ENCODE data around the gene SYT6.

SYT6 gene

DNA sequence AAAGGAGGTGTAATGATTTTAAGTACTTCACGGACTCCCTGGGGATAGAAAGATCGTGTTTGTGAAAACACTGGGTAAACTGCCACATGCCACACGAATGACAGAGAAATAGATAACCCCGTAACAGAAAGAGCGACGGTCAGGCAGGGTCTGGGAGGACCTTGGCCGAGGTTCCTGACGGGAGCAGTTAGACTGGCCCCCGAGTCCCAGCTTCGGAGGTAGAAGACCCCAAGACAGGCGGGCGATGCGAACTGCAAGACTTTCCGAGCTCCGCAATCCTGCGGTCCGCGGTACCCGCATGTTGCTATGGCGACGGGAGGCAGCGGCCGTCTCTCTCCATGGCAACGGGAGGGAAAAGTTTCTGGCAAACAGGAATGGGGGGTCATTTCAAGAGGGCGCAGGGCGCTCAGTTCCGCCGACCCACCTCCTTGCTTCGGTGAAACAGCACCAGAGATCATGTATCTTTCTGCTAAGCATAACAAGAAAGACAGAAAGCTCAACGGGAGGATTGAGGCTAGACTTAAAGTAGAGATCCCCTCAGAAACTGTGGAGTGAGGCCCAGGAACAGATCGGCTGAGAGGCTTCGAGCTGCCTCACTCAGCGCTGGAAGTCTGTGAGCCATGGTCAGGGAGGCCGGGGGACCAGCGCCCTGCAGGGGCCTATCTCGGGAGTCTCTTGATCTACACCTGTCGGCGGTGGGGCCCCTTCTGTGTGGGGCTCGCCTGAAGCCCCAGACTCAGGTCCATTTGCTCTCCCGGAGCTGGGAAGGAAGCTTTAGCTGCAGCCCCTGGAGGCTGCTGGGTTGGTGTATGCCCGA, 685 bp upstream of the SYT6 start:
- no peak for DNase-seq (ENCODE audit: low spot score)

DNA sequence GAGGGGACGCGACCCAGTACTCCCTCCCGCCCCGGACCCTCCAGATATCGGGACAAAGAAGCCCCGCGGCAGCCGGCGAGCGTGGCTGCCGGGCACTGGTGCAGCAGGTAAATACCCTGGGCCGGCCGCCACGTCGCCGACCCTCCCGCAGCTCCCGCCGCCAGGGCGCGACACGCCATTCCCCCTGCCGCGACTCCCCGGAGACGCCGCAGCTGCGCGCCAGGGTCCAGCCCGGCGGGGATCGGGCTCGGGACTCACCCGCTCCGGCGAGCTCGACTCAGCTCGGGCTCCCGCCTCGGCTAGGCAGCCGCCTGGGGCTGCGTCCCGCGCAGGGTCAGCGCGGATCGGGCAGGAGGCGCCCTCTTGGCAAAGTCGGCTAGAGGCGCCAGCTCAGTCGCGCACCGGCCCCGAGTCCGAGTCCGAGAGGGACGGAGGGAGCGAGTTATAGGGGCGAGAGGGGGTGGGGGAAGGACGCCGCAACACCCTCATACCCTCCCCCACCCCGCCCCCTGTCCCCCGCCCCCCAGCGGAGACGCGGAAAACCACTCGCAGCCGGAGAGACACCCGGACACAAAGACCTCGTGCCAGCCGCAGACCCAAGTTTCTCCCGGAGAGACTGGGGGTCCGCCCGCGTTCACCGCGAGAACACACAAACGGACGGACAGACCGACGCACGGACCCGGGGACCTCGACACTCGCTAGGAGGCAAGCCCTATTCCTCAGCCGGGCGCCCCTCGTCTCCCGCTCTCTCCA, 985 bp downstream of the SYT6 start:
- peak; percentile 51 for DNase-seq (ENCODE audit: low spot score)

DNA sequence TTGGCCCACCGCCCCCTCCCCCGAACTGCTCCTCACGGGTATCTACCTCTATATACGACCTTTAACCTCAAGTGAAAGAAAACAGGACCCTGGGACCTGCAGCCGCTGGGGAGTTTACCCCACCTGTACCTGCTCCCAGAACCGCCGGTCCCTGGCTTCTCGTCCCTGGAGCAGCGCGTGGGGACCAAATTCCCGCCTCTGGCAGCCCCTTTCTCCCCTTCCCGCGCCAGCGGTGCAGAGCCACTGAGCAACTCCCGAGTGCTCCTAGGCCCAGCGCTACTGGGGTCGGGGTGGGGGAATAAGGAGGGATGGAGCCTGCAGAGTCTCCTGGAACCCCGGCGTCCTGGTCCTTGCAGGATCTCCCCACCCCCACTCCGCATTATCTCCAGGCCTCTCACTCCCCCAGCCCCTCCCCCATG, 1.6 kb downstream of the SYT6 start:
- DNase-seq (ENCODE audit: low spot score), result no peak

DNA sequence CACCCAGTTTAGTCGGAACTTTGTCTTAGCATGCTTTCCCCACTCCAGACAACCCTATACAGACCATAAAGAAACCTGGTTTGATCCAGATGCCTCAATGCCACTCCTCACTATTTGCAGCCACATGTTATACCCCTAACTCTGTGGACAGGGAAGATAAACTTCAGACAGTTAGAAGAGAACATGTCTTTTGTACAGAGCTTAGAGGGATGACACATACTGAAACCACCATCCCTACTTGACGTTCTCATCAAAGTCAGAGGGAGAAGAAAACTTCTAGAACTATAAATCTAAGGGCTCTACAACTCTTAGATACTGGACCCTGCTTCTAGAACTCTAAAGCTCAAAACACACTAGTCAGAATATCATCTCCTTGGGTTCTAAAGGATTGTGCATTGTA, 3.7 kb downstream of the SYT6 start:
- no peak for DNase-seq (ENCODE audit: low spot score)

DNA sequence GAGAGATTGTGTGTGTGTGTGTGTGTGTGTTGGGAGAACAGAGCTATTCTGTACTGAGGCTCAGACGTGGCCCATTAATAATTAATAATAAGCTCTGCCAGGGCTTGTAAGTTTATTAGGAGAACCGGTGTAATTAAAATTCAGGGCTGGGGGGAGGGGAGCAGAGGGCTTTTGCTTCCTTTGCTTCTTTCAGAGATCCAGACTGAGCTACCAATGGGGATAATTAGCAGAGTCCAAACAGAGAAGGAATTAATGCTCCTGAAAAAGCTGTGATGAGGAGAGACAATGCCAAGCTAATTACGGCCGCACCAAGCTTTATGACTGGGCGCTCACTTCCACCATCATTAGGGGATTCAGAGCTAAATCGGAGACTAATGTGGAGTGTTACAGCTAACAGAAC, 4.5 kb downstream of the SYT6 start:
- no peak for DNase-seq (ENCODE audit: low spot score)

DNA sequence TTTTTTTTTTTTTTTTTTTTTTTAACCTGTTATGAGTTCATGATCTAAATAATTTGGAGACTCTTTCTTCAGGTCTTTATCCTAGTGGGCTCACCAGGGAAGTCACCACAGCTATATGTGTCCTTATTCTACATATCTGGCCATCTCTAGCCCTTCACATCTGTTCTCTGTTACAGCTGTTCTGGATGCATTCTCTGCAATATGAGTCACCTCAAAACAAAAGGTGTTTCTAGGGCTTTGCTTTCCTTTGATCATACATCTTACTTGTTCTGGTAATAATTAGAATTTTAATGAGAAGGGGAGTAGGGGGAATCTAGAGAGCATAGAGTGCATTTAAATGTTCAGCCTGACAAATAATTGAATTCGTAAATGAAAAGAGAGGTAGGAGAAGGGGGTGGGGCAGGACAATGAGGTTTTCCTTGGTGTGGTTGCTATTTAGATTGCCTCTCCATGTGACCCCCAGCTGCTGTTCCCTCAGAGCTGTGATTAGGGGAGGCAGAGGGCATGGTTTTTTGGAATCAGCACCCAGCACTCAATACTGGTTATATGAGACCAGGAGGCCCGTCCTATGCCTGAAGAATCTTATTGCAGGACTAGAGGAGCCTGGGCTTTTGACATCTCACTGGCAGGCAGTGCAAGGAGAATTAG, 8.0 kb downstream of the SYT6 start:
- DNase-seq (ENCODE audit: low spot score), result no peak

DNA sequence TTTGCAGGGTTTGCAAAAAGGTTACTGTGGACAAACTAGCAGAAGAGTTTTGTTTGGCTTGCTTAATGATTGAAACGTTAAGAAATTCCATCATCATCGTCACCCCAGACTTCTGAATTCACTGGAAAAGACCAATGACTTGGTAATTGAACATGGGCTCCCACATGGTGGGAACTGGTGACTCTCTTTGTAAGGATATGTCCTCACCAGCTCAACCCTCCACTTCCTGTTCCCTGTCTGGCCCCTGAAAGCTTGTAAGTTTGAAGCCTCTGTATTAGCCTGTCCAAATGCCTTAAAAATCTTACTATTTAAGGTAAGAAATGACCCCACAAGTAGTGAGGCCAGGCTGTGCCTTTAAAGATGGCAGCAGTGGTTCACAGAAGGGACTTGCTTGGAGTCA, 9.7 kb downstream of the SYT6 start:
- no peak for DNase-seq (ENCODE audit: low spot score)

DNA sequence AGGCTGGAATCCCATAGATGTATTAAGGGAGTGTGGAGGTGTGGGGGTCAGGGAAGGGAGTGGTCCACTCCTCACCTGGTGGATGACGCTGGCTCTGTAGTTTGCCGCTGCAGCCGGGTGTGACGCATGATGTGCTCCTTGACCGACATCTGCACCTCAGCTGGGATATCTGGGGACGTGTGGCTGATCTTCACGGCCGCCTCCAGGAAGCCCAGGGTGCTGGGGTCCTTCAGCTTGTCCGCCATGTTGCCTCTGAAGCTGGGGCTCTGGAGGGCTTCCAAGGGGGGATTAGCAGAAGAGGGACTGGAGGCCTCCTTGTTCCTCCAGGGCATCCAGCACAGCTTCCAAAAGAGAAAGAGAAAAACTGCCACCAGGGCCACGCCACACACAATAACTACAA, 14.1 kb downstream of the SYT6 start:
- DNase-seq (ENCODE audit: low spot score), result no peak

DNA sequence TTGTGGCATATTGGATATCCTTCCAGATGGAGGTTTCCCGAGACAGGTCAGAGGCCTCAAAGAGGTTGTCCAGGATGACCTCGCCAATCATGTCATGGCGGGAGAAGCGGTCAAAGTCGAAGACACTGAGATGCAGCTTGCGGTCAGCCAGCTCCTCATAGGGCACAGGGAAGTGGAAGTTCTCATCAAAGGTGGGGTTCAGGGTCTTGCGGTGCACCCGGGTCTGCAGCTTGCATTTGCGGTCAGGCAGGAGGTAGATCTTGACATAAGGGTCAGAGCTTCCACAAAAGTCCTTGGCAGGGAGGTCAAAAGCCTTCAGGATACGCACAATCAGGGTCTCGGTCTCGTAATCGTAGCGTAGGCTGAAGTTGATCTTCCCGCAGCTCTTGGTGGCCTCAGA, 16.2 kb downstream of the SYT6 start:
- DNase-seq (ENCODE audit: low spot score), result no peak

DNA sequence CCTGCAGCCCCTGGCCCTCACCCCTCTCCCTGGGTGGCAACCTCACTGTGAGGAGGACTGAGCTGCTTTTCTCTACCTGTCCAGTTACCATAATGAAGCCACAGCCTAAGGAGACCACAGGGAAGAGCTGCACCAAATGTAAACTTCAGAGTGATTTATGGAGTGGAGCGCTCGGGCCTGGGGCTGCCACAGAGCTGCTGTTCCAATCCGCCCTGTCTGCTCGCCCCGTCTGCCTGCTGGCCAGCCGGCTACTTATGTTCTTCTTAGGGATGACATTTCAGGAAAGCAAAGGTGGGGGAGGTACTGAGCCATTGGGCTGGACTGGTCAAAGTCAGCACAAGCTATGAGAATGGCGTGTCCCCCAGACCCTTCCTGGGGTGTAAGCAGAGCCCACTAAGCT, 17.9 kb downstream of the SYT6 start:
- DNase-seq (ENCODE audit: low spot score), result no peak

DNA sequence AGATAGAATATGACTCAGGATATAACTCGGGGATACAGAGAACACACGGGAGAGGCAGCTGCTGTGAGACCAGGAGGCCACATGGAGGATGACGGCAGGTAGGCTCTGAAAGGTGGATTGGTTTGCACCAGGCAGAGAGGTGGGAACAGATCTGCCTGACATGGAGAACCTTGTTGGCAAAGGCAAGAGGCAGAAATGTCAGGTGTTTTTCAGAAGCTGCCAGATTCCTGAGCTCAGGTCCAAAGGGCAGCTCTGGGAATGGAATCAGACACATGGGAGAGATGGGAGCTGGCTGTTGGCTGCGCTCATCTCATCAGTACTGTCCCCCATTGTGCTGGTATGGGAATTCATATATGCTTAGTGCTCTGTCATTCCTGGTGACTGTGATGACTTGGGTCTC, 19.2 kb downstream of the SYT6 start:
- DNase-seq (ENCODE audit: low spot score), result no peak

DNA sequence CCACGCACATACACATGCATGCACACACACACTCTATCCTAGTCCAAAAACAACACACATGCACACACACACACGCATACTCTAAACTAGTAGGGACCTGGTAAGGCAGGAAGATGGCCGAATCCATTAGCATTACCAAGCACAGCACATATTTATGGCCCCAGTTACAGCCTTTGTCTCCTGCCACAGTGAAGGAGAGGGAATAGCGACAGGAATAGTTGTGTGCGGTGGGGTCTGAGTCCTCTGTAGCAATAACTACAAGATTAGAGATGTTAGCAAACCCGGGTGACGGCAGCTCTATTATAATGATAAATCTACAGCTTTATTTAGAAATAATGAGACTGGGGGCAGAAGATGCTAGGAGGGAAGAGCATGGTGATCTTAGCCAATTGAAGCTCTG, 20.5 kb downstream of the SYT6 start:
- no peak for DNase-seq (ENCODE audit: low spot score)

DNA sequence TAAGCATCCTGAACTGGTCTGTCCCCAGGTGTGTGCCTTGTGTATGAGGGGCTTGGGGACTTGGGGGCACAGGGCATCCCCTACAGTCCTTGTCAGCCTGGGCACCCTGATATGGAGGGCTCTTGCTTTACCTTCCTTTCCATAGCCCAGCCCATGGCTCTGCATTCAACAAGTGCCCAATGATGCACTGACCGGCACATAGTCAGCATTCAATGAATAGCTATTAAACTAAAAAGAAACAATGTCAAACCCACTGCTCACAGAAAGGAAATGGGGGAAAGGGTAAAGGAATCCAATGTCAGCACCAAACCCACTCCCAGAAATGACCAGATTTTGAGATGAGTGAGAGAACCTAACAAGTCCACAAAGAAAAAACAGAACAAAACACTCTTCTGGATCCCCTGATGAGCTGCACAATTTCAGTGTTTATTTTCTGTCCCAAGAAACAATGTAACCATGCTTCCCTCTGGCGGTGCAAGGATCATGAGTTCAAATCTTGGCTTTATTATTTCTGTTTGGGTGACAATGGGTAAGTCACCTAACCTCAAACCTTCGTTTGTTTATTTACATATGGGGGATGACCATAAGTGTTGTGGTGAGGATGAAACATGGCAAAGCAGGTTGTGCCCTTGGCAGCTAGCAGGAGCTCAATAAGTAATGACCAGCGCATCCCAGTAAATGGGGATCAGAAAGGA, 22.0 kb downstream of the SYT6 start:
- no peak for DNase-seq (ENCODE audit: low spot score)

DNA sequence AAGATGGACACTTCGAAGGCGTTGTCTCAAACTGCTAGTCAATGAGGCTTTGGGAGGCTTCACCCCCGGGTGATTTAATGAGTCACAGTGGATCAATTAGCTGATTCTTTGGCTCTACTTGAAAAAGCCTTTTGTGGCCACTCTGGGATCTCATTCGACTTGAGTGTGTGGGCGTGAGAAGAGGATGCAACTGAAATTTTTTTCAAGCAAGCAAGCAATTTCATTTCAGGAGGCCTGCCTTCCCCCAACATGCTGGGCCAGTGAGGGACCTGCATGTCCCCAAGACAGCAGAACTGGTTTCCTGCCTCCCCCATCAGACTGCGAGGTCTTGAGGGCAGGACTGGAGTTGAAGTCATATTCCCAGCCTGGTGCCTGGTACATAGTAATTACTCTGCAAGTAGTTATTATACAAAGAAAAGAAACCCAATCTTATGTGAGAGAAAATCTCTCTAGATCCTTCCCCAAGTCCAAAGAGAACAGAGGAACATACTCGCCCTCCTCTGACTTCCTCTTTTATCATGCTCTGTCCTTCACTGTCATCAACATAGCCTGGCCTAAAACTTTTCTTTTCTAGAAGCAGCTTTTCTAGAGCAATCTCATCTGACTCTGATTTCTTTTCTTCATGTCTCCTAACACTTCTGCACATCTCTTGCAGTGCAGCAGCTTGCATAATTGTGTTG, 22.7 kb downstream of the SYT6 start:
- no peak for DNase-seq (ENCODE audit: low spot score)

DNA sequence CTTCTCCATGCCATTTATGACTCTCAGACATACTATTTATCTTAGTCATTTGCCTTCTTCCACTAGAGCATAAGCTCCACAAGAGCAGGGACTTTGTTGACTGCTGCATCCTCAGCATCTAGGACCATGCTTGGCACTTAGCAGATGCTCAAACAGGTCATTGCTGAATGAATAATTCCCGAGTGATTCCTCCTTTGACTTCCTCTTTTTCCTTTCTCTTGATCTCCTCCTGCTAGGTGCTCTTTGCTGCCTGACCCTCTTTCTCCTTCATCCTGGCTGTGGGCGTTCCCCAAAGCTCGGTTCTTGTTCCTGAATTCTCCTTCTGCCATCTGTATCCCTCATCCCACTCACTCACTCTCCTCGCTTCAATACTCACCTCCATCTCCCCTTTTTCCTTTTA, 23.5 kb downstream of the SYT6 start:
- no peak for DNase-seq (ENCODE audit: low spot score)

DNA sequence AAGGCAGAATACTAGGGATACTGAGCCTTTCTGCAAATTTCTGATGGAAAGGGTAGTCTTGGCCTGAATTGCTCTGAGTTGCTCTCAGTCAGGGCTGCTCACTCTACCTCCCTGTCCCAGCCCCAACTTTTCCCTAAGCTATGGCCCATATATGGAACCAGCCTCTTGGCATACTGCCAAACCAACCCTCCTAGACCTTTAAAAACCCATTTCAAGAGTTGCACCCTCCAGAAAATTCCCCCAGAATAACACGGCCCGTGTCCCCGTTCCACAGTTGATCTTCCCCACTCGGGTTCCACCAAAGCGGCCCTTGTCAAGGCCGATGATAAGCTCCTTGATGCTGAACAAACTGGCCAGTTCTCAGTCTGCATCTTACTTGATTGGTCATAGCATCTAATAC, 25.4 kb downstream of the SYT6 start:
- DNase-seq (ENCODE audit: low spot score), result no peak

DNA sequence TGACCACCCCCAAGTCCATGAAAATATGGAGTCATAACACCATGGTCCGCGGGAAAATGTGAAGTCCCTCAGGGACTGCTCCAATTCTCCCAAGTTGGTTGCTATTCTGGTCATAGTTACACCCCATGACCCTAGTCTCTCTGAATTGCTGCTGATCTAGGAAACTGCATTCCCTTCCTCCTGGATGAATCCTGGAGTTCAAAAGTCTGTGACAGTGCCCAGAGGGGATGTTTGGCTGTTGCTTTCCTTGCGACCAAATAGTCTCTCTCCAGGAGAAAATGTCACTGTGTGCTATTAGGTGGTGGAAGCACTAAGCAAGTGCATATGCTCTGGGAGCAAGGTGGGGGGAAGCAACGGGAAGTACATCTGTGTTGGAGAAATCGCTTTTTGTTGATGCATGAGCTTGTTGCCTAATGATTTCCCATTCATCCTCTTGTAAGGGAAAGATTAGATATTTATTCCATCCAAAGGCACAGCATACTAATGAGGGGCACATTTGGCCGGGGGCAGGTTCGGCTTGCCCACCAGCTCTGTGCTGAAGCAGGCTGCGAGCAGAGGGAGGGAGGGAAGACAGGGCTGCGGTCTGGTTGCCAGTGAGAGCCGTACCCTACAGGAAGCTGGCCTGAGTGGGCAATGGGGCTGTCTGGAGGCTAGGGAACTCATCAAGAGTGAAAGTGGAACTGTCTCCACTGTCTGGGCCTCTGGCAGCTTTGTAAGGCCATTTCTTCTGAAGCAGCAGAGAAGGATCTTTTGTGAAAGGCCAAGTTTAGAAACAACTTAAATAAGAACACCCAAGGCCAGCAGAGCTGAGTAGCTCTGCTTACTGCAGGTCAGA, 27.2 kb downstream of the SYT6 start:
- no peak for DNase-seq (ENCODE audit: low spot score)

DNA sequence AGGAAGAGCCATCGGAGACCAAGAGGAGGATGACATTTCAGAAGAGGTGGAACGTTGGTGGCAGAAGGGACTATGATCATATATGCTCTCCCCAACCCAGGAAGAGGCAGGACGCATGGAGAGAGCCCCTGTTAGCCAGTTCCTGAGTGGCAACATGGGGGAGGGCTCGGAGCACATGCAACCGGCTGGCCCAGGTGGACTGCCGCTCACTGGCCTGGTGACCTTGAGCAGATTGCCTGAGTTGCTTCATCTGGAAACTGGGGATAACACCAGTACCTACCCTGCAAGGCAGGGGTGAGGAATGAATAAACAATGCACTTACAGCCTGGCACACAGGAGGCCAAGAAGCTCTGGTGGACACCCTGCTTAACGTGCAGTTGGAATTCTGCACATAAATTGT, 29.0 kb downstream of the SYT6 start:
- no peak for DNase-seq (ENCODE audit: low spot score)

DNA sequence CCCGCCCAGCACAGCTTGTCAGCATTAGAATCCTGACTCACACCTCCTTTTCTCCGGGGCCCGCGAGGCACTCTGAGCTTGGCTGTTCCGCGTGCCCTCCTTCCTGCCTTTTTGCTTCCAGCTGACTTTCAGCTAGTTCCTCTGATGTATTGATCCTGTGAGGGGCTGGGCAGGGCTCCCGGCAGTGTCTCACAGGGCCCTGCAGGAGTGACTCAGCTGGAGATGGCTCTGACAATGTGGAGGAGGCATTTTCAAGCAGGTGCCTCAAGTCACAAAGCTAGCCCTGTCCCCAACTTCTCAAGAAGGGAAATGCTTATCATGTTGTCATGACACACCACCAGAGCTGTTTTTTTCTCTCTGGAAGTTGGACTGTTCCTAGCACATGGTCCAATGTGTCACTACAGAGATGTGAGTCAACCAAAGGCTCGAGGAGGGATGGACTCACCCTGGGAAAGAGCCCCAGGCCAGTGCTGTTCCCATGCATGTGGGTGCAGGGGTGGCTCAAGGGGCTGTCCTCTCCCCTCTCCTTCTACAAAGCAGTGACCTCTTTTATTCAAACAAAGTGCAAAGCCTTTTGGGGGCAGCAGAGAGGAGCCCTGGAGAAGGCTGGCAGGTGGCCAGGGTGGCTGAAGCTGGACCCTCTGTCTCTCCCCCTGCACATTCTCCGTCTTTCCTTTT, 30.6 kb downstream of the SYT6 start:
- peak; percentile 22 for DNase-seq (ENCODE audit: low spot score)

DNA sequence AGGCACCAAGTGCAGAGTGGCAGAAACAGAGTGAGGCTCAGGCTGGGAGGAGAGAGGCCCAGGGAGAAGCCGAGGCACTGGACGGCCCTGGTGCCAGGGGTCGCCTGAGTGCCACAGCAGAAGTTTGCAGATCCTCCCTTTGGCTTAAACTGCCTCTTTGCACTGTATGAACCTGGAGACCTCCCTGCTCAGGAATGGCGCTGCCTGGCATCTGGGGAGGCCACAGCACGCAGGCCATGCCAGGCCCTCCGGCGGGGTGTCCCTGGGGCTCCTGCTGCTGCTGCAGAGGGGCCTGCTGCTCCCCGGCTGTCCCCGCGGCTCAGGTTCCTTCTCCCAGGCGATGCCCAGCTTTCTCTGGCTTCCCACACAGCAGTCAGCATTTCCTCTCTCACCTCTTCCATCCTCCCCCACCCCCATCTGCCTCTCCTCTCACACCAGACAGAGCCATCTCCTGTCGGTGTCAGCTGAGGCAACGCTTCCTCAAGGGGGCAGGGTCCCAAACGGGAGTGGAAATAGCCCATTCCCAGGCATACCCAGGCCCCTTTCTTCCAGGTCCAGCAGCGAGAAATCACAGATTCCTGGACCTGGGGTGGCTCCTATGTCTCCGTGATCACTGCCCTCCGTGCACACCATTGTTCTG, 35.2 kb downstream of the SYT6 start:
- no peak for DNase-seq (ENCODE audit: low spot score)

Data from hepatic stellate cell (primary cell).